ENCODE measurements around the gene IQGAP1.

DNA sequence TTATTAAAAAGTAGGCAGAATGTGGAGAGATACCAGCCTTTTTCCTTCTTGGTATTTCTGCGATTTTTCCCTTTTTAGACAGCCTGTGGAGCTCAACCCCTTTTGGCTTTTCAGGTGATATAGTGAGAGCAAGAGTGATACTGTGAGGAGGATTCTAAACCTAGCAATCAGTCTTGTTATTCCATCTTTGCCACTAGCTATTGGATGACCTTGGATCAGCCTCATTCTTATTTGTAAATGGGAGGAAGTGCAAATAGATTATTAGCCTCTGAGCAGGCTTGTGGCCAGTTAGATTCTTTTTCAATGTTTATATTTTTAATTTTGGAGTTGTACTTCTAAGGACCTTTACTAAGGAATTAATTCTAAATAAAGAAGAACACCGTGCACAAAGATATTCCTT is 34.0 kb downstream of the IQGAP1 start:
- TF ChIP-seq, protein P1, sequence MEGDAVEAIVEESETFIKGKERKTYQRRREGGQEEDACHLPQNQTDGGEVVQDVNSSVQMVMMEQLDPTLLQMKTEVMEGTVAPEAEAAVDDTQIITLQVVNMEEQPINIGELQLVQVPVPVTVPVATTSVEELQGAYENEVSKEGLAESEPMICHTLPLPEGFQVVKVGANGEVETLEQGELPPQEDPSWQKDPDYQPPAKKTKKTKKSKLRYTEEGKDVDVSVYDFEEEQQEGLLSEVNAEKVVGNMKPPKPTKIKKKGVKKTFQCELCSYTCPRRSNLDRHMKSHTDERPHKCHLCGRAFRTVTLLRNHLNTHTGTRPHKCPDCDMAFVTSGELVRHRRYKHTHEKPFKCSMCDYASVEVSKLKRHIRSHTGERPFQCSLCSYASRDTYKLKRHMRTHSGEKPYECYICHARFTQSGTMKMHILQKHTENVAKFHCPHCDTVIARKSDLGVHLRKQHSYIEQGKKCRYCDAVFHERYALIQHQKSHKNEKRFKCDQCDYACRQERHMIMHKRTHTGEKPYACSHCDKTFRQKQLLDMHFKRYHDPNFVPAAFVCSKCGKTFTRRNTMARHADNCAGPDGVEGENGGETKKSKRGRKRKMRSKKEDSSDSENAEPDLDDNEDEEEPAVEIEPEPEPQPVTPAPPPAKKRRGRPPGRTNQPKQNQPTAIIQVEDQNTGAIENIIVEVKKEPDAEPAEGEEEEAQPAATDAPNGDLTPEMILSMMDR (IDR thresholded peaks at IDR 0.05; ENCODE audit: low read length): no peak
- no peak for TF ChIP-seq EZH2 (IDR thresholded peaks at IDR 0.05; ENCODE audit: borderline replicate concordance, low read length)

Measured in OCI-LY1 (cell line).